Karpas-422 (cell line): ENCODE results near the gene ERC1. TPM values are rescaled to one million over a fixed set of nuclear protein-coding genes. Genes with fewer than 3 reads are reported as not detected.
"Not testable (repeated sequence)": the region's sequence is repeated elsewhere in the genome, so short reads cannot be mapped to it uniquely, and the experiment has no call there.

Experiments used
- DNase-seq: peaks from one replicate; pipeline ENCODE4 v3.0.0-alpha.2; 2015
- H2AFZ ChIP-seq: fragments of 200-600 bp; sonication (generic); 2 replicates; pipeline ENCODE4 v1.6.1; 2014; ENCODE audit warnings: antibody characterized with exemption, low read length, mixed read lengths
- H3K27ac ChIP-seq: fragments of 200-600 bp; sonication (generic); 2 replicates; pipeline ENCODE4 v1.5.1; 2014; ENCODE audit warnings: mild to moderate bottlenecking, low read length, moderate library complexity
- H3K27me3 ChIP-seq: fragments of 200-600 bp; sonication (generic); 2 replicates; pipeline ENCODE4 v1.6.1; 2014; ENCODE audit warnings: low read length, mixed read lengths
- H3K36me3 ChIP-seq: fragments of 200-600 bp; sonication (generic); 2 replicates; pipeline ENCODE4 v1.6.1; 2014; ENCODE audit warnings: low read length, mixed read lengths; ENCODE audit not compliant: insufficient read depth
- H3K4me1 ChIP-seq: fragments of 200-600 bp; sonication (generic); 2 replicates; pipeline ENCODE4 v1.6.1; 2014; ENCODE audit warnings: mild to moderate bottlenecking, low read length, mixed read lengths
- H3K4me2 ChIP-seq: fragments of 200-600 bp; sonication (generic); 2 replicates; pipeline ENCODE4 v1.6.1; 2014; ENCODE audit warnings: low read length, low read depth, mild to moderate bottlenecking; ENCODE audit not compliant: poor library complexity, severe bottlenecking
- H3K4me3 ChIP-seq: fragments of 200-600 bp; sonication (generic); 2 replicates; pipeline ENCODE4 v1.5.1; 2014; ENCODE audit warnings: mild to moderate bottlenecking, antibody characterized with exemption, low read length, mixed read lengths
- H3K79me2 ChIP-seq: fragments of 200-600 bp; sonication (generic); 2 replicates; pipeline ENCODE4 v1.6.1; 2014; ENCODE audit warnings: mild to moderate bottlenecking, low read length, mixed read lengths
- H3K9ac ChIP-seq: fragments of 200-600 bp; sonication (generic); 2 replicates; pipeline ENCODE4 v1.6.0; 2014; ENCODE audit warnings: low read length
- H3K9me2 ChIP-seq: fragments of 200-600 bp; sonication (generic), shearing (Covaris generic); replicated peaks from 2 replicates; pipeline ENCODE4 v1.6.0; 2014; ENCODE audit warnings: mild to moderate bottlenecking, low read length, moderate library complexity; ENCODE audit not compliant: insufficient read depth
- H3K9me3 ChIP-seq: fragments of 300-700, 200-600 bp; sonication (generic); 2 replicates; pipeline ENCODE4 v1.6.1; 2014; ENCODE audit warnings: low read length, mixed read lengths
- H4K20me1 ChIP-seq: fragments of 200-600 bp; sonication (generic); 2 replicates; pipeline ENCODE4 v1.6.1; 2014; ENCODE audit warnings: mild to moderate bottlenecking, antibody characterized with exemption, low read length, low read depth; ENCODE audit not compliant: insufficient read depth
- total RNA-seq: library from RNA; depleted of rRNA; stranded (reverse); fragments of >200 nt; shearing (Covaris generic); gene quantifications from 2 replicates; pipeline ENCODE4 v1.2.3, GENCODE V29; 2014; ENCODE audit warnings: low replicate concordance

Gene ERC1
- total RNA-seq, 1 experiment from 2014 or later: 20.3 TPM

- no peak overlapping the region for H3K9ac ChIP-seq
- peaks cover 4% of the 10 kb centered on the region; the same call in 1 of the 2 replicates for H3K79me2 ChIP-seq
- H3K4me3 ChIP-seq: no peak overlapping the region
- H4K20me1 ChIP-seq: no peaks in the 10 kb centered on the region
- no peaks in the 10 kb centered on the region for H3K27me3 ChIP-seq
- H3K4me1 ChIP-seq: peaks cover 11% of the 10 kb centered on the region; the same call in 1 of the 2 replicates
- no peak for DNase-seq
- H3K27ac ChIP-seq: no peak overlapping the region
- no peak overlapping the region for H2AFZ ChIP-seq
- H3K9me2 ChIP-seq: no peaks in the 10 kb centered on the region
- no peaks in the 10 kb centered on the region for H3K36me3 ChIP-seq
- no peaks in the 10 kb centered on the region for H3K9me3 ChIP-seq
- H3K4me2 ChIP-seq: no peak overlapping the region
These were observed 335.2 kb downstream of the ERC1 start for GRCh38 chr12:1326258-1326657.

- Histone ChIP-seq H3K4me1 (peaks cover 7% of the 10 kb centered on the region; the same call in 1 of the 2 replicates), H2AFZ (no peak overlapping the region), H3K27me3 (no peaks in the 10 kb centered on the region), H3K9me3 (no peaks in the 10 kb centered on the region), H3K4me3 (no peak overlapping the region), H3K27ac (no peak overlapping the region), H3K79me2 (peaks cover 2% of the 10 kb centered on the region; the same call in 1 of the 2 replicates), H3K9me2 (no peaks in the 10 kb centered on the region), H3K4me2 (no peak overlapping the region), H4K20me1 (no peaks in the 10 kb centered on the region), H3K9ac (no peak overlapping the region), H3K36me3 (no peaks in the 10 kb centered on the region)
- no peak for DNase-seq
These were observed 337.4 kb downstream of the ERC1 start for GRCh38 chr12:1328391-1328790.

- H3K79me2 ChIP-seq: peaks cover 9% of the 10 kb centered on the region; the same call in 1 of the 2 replicates
- no peaks in the 10 kb centered on the region for H3K27me3 ChIP-seq
- no peak for DNase-seq
- no peaks in the 10 kb centered on the region for H3K36me3 ChIP-seq
- no peak overlapping the region for H3K9ac ChIP-seq
- H3K4me3 ChIP-seq: no peak overlapping the region
- no peaks in the 10 kb centered on the region for H3K9me2 ChIP-seq
- H3K27ac ChIP-seq: no peak overlapping the region
- H3K4me1 ChIP-seq: peaks cover 3% of the 10 kb centered on the region; the same call in 1 of the 2 replicates
- H4K20me1 ChIP-seq: no peaks in the 10 kb centered on the region
- H3K9me3 ChIP-seq: no peaks in the 10 kb centered on the region
- no peak overlapping the region for H2AFZ ChIP-seq
- H3K4me2 ChIP-seq: no peak overlapping the region
These were observed 338.9 kb downstream of the ERC1 start for GRCh38 chr12:1329784-1330476.

GRCh38 chr12:1330477-1330827 is 339.4 kb downstream of the ERC1 start:
- DNase-seq: no peak
- H3K79me2 ChIP-seq: peaks cover 14% of the 10 kb centered on the region
- H3K4me2 ChIP-seq: no peak overlapping the region
- no peak overlapping the region for H3K27ac ChIP-seq
- H3K9me2 ChIP-seq: no peaks in the 10 kb centered on the region
- H3K9me3 ChIP-seq: no peaks in the 10 kb centered on the region
- no peaks in the 10 kb centered on the region for H3K36me3 ChIP-seq
- H3K9ac ChIP-seq: no peak overlapping the region
- H2AFZ ChIP-seq: no peak overlapping the region
- no peaks in the 10 kb centered on the region for H3K27me3 ChIP-seq
- no peak overlapping the region for H3K4me3 ChIP-seq
- no peaks in the 10 kb centered on the region for H3K4me1 ChIP-seq
- no peaks in the 10 kb centered on the region for H4K20me1 ChIP-seq

- H3K36me3 ChIP-seq: no peaks in the 10 kb centered on the region
- H3K79me2 ChIP-seq: peaks cover 23% of the 10 kb centered on the region
- no peaks in the 10 kb centered on the region for H3K9me3 ChIP-seq
- no peak for DNase-seq
- no peaks in the 10 kb centered on the region for H3K9me2 ChIP-seq
- no peaks in the 10 kb centered on the region for H4K20me1 ChIP-seq
- H3K4me2 ChIP-seq: no peak overlapping the region
- H3K27ac ChIP-seq: no peak overlapping the region
- no peak overlapping the region for H3K4me3 ChIP-seq
- H3K27me3 ChIP-seq: no peaks in the 10 kb centered on the region
- H2AFZ ChIP-seq: no peak overlapping the region
- no peak overlapping the region for H3K9ac ChIP-seq
- H3K4me1 ChIP-seq: no peaks in the 10 kb centered on the region
These were observed 341.3 kb downstream of the ERC1 start for GRCh38 chr12:1332327-1332726.

GRCh38 chr12:1338483-1339177 is 347.6 kb downstream of the ERC1 start:
- no peak overlapping the region for H3K9ac ChIP-seq

GRCh38 chr12:1339178-1339541 is 348.1 kb downstream of the ERC1 start:
- not testable (repeated sequence) for H3K4me2 ChIP-seq, H3K27me3 ChIP-seq, H3K4me3 ChIP-seq, H3K9me2 ChIP-seq, H4K20me1 ChIP-seq, H3K27ac ChIP-seq, H3K36me3 ChIP-seq, H3K4me1 ChIP-seq, H3K9me3 ChIP-seq, H2AFZ ChIP-seq, H3K9ac ChIP-seq, DNase-seq
- H3K79me2 ChIP-seq: peaks cover 24% of the 10 kb centered on the region

More at GRCh38 chr12:1338483-1339177, 347.6 kb downstream of the ERC1 start:
- H3K79me2 ChIP-seq: peaks cover 26% of the 10 kb centered on the region
- no peak overlapping the region for H3K4me2 ChIP-seq
- H3K9me3 ChIP-seq: no peaks in the 10 kb centered on the region
- H3K27me3 ChIP-seq: no peaks in the 10 kb centered on the region
- no peak overlapping the region for H3K27ac ChIP-seq
- H3K4me1 ChIP-seq: no peaks in the 10 kb centered on the region
- no peak overlapping the region for H3K4me3 ChIP-seq
- H2AFZ ChIP-seq: no peak overlapping the region
- no peaks in the 10 kb centered on the region for H4K20me1 ChIP-seq
- H3K36me3 ChIP-seq: no peaks in the 10 kb centered on the region
- H3K9me2 ChIP-seq: no peaks in the 10 kb centered on the region
- DNase-seq: no peak

GRCh38 chr12:1339618-1340319 is 348.7 kb downstream of the ERC1 start:
- Histone ChIP-seq H3K27ac (no peak overlapping the region), H3K4me1 (no peaks in the 10 kb centered on the region)

More at GRCh38 chr12:1339618-1340319, 348.7 kb downstream of the ERC1 start:
- H3K36me3 ChIP-seq: no peaks in the 10 kb centered on the region
- no peak overlapping the region for H3K4me3 ChIP-seq
- no peaks in the 10 kb centered on the region for H3K27me3 ChIP-seq
- H3K9me2 ChIP-seq: no peaks in the 10 kb centered on the region
- no peak overlapping the region for H3K4me2 ChIP-seq
- DNase-seq: no peak
- no peak overlapping the region for H3K9ac ChIP-seq
- peaks cover 20% of the 10 kb centered on the region for H3K79me2 ChIP-seq
- no peaks in the 10 kb centered on the region for H3K9me3 ChIP-seq
- no peaks in the 10 kb centered on the region for H4K20me1 ChIP-seq
- H2AFZ ChIP-seq: no peak overlapping the region
